HG02970 (cell line): Measurements from ENCODE around the gene CASP10.

Experiments used
- ATAC-seq: cut with Tn5 transposase; IDR thresholded peaks from one replicate; pipeline ENCODE4 v1.9.1; 2021; ENCODE audit warnings: mild to moderate bottlenecking, moderate library complexity, moderate number of reproducible peaks; ENCODE audit not compliant: unreplicated experiment, low FRiP score

The CASP10 gene

GRCh38 chr2:201257381-201257955 is 74.5 kb downstream of the CASP10 start:
- peak; percentile 40 for ATAC-seq

- peak; percentile 60 for ATAC-seq
Observed at GRCh38 chr2:201257956-201258665, 75.2 kb downstream of the CASP10 start.

DNA sequence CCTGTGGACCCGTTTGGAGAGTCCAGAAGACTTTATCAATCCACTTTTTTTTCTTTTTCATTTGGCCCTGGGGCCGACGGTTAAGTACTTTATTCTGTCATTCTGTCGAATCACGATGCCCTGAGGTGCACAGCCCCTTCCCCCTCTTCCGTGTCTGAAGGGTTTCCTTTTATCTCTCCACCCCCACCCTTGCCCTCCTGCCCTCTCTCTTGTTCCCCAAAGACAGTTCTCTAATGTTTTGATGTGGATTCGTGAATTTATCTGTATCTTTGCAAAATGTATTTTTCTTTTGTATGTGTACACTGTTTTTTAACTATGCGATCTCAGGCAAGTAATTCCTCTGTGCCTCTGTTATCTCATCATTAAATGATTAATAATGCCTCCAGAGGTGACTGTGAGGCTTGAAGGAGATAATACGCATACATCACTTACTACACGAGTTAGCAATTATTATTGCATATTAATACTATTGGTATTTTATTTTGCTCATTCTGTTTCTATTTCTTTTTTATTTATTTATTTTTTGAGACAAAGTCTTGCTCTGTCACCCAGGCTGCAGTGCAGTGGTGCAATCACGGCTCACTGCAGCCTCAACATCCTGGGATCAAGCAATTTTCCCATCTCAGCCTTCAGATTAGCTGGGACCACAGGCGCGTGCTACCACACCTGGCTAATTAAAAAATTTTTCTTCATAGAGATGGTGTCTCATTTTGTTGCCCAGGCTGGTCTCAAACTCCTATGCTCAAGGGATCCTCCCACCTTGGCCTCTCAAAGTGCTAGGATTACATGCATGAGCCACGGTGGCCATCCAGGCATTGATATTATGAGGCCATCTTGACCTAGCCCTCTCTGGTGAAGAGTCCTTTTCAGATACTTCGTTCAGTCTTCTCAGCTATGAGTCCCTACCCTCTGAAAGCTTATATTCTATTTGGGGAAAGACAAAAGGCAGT is 76.0 kb downstream of the CASP10 start:
- ATAC-seq: no peak

GRCh38 chr2:201260302-201260800 is 77.4 kb downstream of the CASP10 start, which contains the start of gene CASP8:
Gene CASP8, plus strand, starts transcription at chr2:201260536. Its CDS starts 5,951 bp downstream, at chr2:201266487.
- ATAC-seq: no peak

DNA sequence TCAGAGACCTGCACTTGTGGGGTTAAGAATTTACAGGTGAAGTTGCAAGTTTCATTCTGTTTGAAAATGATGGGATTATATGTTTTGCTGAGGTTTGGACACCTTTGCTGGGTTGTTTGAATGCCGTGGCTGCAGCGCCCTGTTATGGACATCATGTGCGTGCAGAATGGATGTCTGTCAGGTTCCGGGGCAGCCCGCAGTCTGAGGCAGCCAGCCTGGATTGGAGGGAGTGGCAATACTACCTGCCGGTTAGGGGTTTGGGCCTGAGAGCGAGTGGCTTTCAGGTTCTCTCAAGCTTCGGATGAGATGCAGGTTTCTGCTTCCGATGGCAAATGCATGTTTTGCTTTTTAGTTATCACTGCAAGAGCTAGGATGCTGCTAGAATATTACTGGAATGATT is 78.5 kb downstream of the CASP10 start:
- ATAC-seq: no peak

DNA sequence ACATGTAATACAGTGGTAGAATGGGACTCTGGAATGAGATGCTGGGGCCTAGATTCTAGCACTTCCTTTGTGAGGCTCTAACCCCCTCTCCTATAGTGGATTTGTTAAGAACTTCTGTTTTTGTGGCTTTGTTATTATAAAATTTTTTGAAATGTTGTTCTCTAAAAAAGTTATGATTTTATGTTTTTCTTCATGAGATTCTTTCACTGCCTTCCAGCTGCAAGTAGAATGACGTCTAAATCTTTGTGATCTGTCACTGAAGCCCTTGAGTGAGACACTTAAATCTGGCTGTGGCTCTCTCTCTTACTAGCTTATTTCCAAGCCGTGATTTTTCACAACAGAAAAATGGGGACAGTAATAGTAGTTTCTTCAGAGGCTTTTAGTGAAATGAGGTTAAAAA is 79.0 kb downstream of the CASP10 start:
- no peak for ATAC-seq

DNA sequence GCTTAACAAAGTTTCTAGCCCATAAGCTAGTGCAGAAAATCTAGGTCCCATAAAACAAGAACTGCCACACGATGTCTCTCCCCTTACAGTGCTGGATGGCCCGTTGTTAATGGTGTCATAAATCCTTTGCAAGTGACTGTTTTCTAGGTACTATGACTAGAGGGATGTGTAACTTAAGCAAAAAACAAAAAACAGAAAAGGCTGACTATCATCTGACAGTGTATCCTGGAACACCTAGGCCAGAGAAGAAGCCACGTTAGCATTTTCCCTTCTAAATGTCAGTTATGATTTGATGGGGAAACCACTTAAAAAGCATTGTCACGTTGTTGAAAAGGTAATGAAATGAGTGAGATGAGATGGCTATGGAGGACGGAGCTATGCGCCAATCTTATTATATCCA is 79.8 kb downstream of the CASP10 start:
- no peak for ATAC-seq

GRCh38 chr2:201263779-201264178 is 80.8 kb downstream of the CASP10 start:
- no peak for ATAC-seq

GRCh38 chr2:201264472-201265173 is 81.7 kb downstream of the CASP10 start:
- no peak for ATAC-seq

DNA sequence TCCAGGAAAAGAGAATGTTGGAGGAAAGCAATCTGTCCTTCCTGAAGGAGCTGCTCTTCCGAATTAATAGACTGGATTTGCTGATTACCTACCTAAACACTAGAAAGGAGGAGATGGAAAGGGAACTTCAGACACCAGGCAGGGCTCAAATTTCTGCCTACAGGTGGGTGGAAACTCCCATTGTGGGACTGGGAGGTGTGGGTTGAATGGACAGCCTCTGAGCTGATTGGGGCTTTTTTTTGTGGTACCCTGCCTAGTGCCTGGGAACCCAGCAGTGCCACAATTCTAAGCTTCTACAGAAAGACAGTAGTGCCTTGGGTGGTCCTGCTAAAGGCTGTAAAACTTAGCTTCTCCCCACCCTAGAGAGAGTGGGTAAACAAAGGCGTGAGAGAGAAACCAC is 83.7 kb downstream of the CASP10 start:
- ATAC-seq: no peak

- ATAC-seq: no peak
Observed at GRCh38 chr2:201267278-201268030, 84.5 kb downstream of the CASP10 start.

DNA sequence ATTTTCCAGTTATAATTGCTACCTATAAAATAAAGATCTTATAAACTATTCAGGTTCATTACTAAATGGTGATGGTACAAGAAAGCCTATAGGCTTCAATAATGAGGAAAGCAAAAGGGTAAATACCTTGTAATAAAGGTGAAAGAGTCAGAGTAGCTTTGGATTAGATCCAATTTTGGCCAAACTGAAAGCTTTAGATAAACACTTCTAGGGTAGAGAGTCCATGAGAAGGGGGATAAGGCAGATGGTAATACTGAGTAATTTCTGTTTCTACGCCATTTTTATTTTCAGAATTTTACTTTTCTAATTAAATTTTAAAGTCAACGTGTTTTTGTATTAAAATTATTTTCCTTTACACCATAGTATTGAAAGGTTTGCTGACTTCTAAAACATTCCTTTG is 86.8 kb downstream of the CASP10 start:
- no peak for ATAC-seq

DNA sequence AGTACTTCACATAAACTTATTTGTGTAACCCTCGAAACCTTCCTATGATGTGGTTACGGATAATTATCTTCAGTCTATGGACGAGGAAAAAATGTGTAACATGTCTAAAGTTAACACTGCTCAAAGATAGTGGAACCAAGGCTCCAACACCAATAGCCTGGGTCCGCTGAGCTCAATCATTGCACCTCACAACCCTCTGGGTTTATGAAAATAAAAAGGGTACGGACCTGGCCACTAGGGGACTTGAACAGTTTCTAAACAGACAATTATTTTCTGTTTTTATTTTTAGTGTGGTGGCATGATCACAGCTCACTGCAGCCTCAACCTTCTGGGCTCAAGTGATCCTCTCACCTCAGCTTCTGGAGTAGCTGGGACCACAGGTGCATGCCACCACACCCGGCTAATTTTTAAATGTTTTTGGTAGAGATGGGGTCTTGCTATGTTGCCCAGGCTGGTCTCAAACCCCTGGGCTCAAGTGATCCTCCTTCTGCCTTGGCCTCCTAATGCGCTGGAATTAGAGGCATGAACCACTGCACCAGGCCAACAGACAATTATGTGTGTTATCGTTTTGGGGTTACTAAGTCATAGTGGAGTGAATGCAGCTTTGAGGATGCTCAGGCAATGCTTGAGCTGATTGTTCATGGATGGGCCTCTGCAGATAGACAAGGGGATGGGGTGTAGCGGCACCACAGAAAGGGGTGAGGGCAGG is 87.5 kb downstream of the CASP10 start:
- ATAC-seq: no peak

- ATAC-seq: no peak
Observed at GRCh38 chr2:201271917-201272316, 89.0 kb downstream of the CASP10 start.

- ATAC-seq: no peak
Observed at GRCh38 chr2:201273330-201273983, 90.5 kb downstream of the CASP10 start.

- ATAC-seq: no peak
Observed at GRCh38 chr2:201275069-201275468, 92.1 kb downstream of the CASP10 start.

- ATAC-seq: no peak
Observed at GRCh38 chr2:201275990-201276389, 93.0 kb downstream of the CASP10 start.

- no peak for ATAC-seq
Observed at GRCh38 chr2:201276511-201276910, 93.6 kb downstream of the CASP10 start.
